Esophagus squamous epithelium (tissue), 5 donors: ENCODE results near the gene BLMH. TPM values are rescaled to one million over a fixed set of nuclear protein-coding genes. Genes with fewer than 3 reads are reported as not detected.

Experiments used
- DNase-seq: peaks from one replicate; lab custom pipeline; 2025; lab: John Stamatoyannopoulos, UW
- H3K27ac ChIP-seq, 4 donors: fragments of 200-600 bp; sonication (generic); one replicate each; pipeline ENCODE4 v1.5.1; 2016 to 2019; ENCODE audit warnings: mild to moderate bottlenecking in 1 of 4
- H3K27me3 ChIP-seq, 4 donors: fragments of 200-600 bp; sonication (generic); 1 replicate in 3 of 4; 2 replicates in 1 of 4; pipeline versions ENCODE4 v1.5.1 to v1.6.0; 2017 to 2021; ENCODE audit warnings: antibody characterized with exemption in 1 of 4
- H3K36me3 ChIP-seq, 3 donors: fragments of 200-600 bp; sonication (generic); one replicate each; pipeline ENCODE4 v1.5.1; 2016 to 2019
- H3K4me1 ChIP-seq, 3 donors: fragments of 200-600 bp; sonication (generic); one replicate each; pipeline ENCODE4 v1.5.1; 2017 to 2019
- H3K4me3 ChIP-seq, 4 donors: fragments of 200-600 bp; sonication (generic); 1 replicate in 3 of 4; 2 replicates in 1 of 4; pipeline ENCODE4 v1.5.1; 2016 to 2019; ENCODE audit warnings: mild to moderate bottlenecking in 2 of 4, moderate library complexity in 1 of 4
- H3K9me3 ChIP-seq, 3 donors: fragments of 200-600 bp; sonication (generic); one replicate each; pipeline ENCODE4 v1.5.1; 2016 to 2019
- CTCF ChIP-seq, 6 experiments: fragments of 450-650 bp in 4 of 6; fragments of 200-600 bp in 2 of 6; sonication (generic) in 2 of 6; IDR thresholded peaks; one replicate each; pipeline ENCODE4 v1.5.1; 2016 to 2019; ENCODE audit warnings: antibody characterized with exemption in 6 of 6, mild to moderate bottlenecking in 4 of 6, moderate library complexity in 4 of 6
- POLR2A ChIP-seq, 4 donors: fragments of 450-650 bp; IDR thresholded peaks; one replicate each; pipeline ENCODE4 v1.6.1; 2017; ENCODE audit warnings: antibody characterized with exemption in 4 of 4, mild to moderate bottlenecking in 4 of 4, moderate library complexity in 3 of 4
- WGBS, 2 donors: methylation state at CpG; one replicate each; pipeline ENCODE4 v1.1.5; 2018; 5-methylcytosine and 5-hydroxymethylcytosine counted together
- intact Hi-C: fragments of 100-400 bp; cut with DNase I; formaldehyde crosslinking; loops from one replicate; pipeline ENCODE4 v1.15.0; 2022
- total RNA-seq, 4 donors: library from RNA; depleted of rRNA; stranded (reverse); fragments of >200 nt; gene quantifications; one replicate each; pipeline ENCODE4 v1.1.0, GENCODE V29; 2016
- donor health status: DM: yes; HTN: yes; CAD: no.

Gene BLMH
- total RNA-seq, 4 donors from 2014 or later = 18.4 to 41.4 (median 28.4) TPM

GRCh38 chr17:30219833-30220232, 71.9 kb downstream of the BLMH start:
- H3K27ac ChIP-seq = no peak overlapping the region
- no peaks in the 10 kb centered on the region for H3K27me3 ChIP-seq
- 85 to 87% methylated on average over 7 of the region's 7 CpGs for WGBS, 2 donors
- peaks cover 0 to 12% (median 0%) of the 10 kb centered on the region in 3 donors for H3K36me3 ChIP-seq
- no peak for DNase-seq
- no peak overlapping the region for H3K4me3 ChIP-seq
- peaks cover 0 to 5% (median 0%) of the 10 kb centered on the region in 3 donors for H3K4me1 ChIP-seq
- TF ChIP-seq POLR2A (IDR thresholded peaks at IDR 0.05) (no peak), CTCF (IDR thresholded peaks at IDR 0.05) (no peak)
- no peaks in the 10 kb centered on the region for H3K9me3 ChIP-seq
- intact Hi-C loops = no loop called here

GRCh38 chr17:30219315-30219714, 72.4 kb downstream of the BLMH start:
- Histone ChIP-seq H3K27me3 (no peaks in the 10 kb centered on the region), H3K4me3 (no peak overlapping the region), H3K9me3 (no peaks in the 10 kb centered on the region), H3K4me1 (peaks cover 0 to under 1% (median 0%) of the 10 kb centered on the region in 3 donors), H3K36me3 (peaks cover 0 to 12% (median 0%) of the 10 kb centered on the region in 3 donors), H3K27ac (no peak overlapping the region)
- intact Hi-C loops = no loop called here
- DNase-seq = no peak
- 80 to 90% methylated on average over 4 of the region's 4 CpGs for WGBS, 2 donors
- TF ChIP-seq CTCF (IDR thresholded peaks at IDR 0.05) (no peak), POLR2A (IDR thresholded peaks at IDR 0.05) (no peak)

- Histone ChIP-seq H3K36me3 (peaks cover 0 to 12% (median 0%) of the 10 kb centered on the region in 3 donors), H3K27me3 (no peaks in the 10 kb centered on the region), H3K9me3 (no peaks in the 10 kb centered on the region), H3K4me1 (no peaks in the 10 kb centered on the region), H3K27ac (no peak overlapping the region), H3K4me3 (no peak overlapping the region)
- no peak for DNase-seq
- WGBS, 2 donors = 83 to 88% methylated on average over 5 to 8 of the region's 9 CpGs
- no peak for TF ChIP-seq CTCF (IDR thresholded peaks at IDR 0.05)
- no peak for TF ChIP-seq POLR2A (IDR thresholded peaks at IDR 0.05)
- intact Hi-C loops = no loop called here
Measured at GRCh38 chr17:30218799-30219198, 72.9 kb downstream of the BLMH start.

- no peaks in the 10 kb centered on the region for H3K9me3 ChIP-seq
- H3K4me1 ChIP-seq = no peaks in the 10 kb centered on the region
- H3K36me3 ChIP-seq = peaks cover 0 to 12% (median 0%) of the 10 kb centered on the region in 3 donors
- no peak for DNase-seq
- H3K4me3 ChIP-seq = no peak overlapping the region
- WGBS, 2 donors = 86 to 88% methylated on average over 6 to 7 of the region's 11 CpGs
- TF ChIP-seq CTCF (IDR thresholded peaks at IDR 0.05) = no peak
- TF ChIP-seq POLR2A (IDR thresholded peaks at IDR 0.05) = no peak
- intact Hi-C loops = no loop called here
- H3K27ac ChIP-seq = no peak overlapping the region
- no peaks in the 10 kb centered on the region for H3K27me3 ChIP-seq
Measured at GRCh38 chr17:30217746-30218245, 73.9 kb downstream of the BLMH start.

- Histone ChIP-seq H3K4me1 (no peaks in the 10 kb centered on the region), H3K27ac (no peak overlapping the region), H3K36me3 (peaks cover 0 to 12% (median 0%) of the 10 kb centered on the region in 3 donors), H3K9me3 (no peaks in the 10 kb centered on the region), H3K4me3 (no peak overlapping the region), H3K27me3 (no peaks in the 10 kb centered on the region)
- intact Hi-C loops = no loop called here
- no peak for DNase-seq
- TF ChIP-seq CTCF (IDR thresholded peaks at IDR 0.05) = no peak
- no peak for TF ChIP-seq POLR2A (IDR thresholded peaks at IDR 0.05)
- 60 to 100% methylated on average over 1 to 2 of the region's 6 CpGs for WGBS, 2 donors
Measured at GRCh38 chr17:30217054-30217453, 74.7 kb downstream of the BLMH start.
